ENCODE results near the gene PIGU. TPM values are rescaled to one million over a fixed set of nuclear protein-coding genes. Genes with fewer than 3 reads are reported as not detected.

Gene PIGU
- total RNA-seq, 1 donor from 2014 or later: 7.8 TPM

DNA sequence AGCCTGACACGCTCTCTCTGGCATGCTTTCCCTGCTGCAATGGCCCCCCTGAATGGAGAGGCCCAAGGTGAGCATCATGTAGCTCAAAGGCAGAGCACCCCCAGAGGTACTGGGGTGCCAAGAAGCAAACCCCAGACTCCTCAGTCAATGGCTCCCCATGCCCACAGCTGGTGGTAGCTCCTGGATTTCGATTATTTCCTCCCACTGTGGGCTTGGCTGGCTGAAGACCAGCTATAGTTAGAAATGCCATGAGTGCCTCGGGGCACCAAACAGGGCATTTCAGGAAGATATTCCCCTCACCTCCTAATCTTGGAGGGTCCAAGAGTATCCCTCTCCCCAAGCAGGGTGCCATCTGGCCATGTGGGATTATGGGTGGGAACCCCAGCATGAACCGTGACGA, 101.6 kb downstream of the PIGU start:
- DNase-seq: no peak

DNA sequence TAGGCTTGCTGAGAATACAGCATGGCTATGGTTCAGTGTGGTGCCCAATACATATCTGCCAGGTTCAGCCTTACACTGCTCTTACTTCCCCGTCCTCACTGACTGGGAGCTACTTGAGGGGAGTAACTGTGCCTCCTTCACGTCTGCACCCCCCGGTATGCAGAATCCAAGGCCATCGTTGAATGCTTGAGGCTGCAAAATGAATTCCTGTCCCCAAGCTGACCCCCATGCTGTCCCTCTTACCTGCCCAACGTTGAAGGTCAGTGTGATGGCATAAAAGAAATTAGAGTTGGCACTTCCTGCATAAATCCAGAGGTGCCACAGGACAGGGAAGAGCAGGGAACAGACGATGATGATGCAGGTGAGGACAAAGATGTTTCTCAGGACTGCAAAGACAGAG, 102.0 kb downstream of the PIGU start:
- no peak for DNase-seq

DNA sequence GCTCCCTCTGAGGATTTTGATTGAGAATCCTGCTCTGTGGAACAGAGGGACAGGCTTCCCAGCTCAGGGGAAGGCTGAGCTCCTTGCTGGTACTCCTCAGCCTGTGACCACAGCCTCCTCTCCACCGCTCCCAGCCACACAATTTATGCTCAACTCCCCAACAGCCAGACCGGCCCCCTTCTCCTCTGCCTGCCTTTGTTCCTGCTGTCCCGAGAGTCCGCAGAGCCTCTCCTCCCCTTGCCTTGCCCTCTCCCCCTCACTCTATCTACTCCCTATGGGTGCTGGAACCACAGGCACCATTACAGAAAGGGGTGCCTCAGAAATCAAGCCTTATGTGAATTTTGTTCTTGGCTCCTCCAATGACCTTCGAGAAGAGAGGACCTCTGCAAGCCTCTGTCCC, 102.5 kb downstream of the PIGU start:
- DNase-seq: no peak

DNA sequence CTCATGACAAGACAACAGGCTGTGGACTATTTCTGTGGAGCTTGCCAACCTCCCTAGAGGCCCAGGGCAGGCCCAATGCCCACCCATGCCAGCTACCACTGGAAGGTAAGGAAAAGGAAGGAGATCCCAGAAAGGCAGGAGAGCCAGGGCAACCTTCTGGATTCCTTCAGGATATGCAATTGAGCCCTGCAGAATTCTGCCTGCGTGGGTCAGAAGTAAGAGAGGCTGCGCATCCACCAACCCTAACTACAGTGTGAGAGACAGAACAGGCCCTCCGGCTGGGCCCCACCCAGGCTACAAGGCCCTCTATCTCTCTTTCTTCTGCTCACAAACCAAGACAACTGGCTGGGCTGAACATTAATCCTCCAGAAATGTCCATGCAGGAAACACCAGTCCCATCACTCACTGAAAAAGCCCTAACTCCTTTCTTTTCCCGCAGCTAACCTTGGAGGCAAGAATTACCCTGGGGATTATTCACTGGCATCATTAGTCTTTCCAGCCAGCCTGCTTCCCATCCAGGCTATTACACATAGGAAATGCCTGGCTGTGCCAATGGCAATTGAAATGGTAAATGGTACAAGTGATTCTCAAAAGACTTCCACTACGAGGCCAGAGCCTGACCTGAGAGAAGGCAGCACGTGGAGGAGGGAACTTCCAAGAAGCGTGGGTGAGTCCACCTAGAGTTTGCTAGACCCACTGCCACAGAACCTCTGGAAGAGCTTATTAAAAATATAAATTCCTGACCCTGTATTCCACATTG, 103.2 kb downstream of the PIGU start:
- peak; percentile 41 for DNase-seq

DNA sequence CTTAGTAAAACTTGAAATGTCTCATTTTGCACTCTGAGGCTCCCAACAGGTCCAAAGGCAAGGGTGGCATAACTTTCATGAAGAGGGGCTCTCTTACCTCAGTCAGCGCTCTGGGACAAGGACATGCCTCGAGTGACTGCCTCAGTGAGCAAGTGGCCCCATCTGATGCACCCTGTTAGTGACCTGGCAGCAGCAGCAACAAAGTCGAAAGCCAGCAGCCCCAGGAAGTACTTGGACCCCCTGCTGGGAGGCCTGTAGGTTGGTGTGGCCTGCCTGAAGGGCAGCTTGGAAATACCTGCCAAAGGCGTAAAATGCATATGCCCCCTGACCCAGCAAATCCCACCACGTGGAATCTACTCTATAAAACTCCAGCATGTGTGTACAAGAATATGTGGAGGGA, 105.1 kb downstream of the PIGU start:
- DNase-seq: no peak

DNA sequence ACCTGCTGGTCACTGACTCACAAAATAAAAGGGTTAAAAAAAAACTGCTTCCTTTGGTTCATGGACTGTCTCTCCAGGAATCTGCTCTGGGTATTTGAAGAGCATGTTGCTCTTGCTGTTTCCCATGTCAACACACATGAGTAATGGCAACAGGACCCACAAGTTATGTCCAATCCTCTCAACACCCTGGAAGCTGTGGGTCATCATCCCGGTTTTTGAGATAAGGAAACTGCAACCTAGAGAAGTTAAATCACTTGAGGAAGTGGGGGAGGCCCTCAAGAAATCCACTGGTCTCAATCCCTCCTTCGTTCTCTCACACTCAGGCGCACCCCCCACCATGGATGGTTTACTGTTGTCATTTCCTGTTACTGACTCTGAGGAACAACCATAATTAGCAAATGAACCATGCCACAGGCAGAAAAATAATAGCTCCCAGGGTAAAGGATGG, 106.0 kb downstream of the PIGU start:
- DNase-seq: peak; percentile 78

DNA sequence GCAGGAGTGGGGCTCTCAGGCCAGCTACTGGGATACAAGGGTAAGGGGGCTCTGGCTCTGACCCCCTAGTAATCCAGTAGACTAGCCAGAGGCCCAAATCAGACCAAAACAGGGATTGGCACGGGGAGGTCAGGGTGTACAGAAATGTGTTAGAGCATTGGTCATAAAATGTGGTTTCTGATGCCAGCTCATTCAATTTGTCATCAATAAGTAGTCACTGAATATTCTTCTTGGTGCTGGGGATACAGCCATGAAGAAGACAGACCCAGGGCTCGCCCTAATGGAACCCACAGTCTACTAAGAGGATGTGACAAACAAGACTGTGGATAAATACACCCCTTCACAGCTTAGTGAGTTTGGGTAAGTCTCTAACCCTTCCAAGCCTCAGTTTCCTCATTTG, 107.3 kb downstream of the PIGU start:
- no peak for DNase-seq

DNA sequence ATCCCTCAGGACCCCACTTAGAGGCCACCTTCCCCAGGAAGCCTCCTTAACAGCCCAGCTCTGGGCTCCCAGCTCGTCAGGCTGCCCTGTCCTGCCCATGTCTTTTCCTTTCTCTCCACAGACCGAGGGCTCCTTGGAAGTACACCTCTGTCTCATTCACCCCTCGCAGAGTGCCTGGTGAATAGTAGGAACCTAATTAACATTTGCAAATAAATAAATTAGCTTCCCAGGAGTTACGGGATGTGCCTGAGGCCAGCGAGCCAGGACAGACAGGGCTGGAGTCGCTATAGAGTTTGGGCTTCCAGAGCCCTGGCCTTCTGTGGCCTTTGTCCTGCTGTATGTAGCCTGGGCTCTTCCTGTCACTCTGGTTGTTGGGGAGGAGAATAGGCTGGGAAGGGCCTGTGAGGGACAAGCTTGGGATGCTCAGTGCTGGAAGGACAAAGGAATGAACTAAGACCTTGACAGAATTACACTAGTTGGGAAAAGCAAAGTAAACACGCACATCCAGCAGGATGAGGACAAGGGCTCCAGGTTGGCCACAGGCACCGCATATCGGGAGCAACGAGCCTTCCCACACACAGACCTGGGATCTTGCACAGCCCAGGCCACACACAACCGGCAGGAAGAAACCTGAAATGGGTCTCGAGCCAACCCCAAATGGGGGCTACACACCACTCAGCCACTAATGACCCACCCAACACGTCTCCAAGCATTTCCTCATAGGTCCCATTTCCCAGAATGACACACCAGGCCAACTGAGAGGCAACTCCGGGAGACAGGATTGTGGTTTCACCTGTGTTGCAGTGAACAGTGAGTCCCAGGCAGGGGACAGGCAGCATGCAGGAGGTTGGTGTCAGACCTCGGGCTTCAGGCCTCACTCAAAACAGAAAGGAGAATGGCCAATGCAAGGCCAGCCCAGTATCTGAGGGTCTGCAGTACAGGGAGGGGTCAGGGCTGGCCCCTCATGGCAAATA, 108.7 kb downstream of the PIGU start:
- DNase-seq: no peak

DNA sequence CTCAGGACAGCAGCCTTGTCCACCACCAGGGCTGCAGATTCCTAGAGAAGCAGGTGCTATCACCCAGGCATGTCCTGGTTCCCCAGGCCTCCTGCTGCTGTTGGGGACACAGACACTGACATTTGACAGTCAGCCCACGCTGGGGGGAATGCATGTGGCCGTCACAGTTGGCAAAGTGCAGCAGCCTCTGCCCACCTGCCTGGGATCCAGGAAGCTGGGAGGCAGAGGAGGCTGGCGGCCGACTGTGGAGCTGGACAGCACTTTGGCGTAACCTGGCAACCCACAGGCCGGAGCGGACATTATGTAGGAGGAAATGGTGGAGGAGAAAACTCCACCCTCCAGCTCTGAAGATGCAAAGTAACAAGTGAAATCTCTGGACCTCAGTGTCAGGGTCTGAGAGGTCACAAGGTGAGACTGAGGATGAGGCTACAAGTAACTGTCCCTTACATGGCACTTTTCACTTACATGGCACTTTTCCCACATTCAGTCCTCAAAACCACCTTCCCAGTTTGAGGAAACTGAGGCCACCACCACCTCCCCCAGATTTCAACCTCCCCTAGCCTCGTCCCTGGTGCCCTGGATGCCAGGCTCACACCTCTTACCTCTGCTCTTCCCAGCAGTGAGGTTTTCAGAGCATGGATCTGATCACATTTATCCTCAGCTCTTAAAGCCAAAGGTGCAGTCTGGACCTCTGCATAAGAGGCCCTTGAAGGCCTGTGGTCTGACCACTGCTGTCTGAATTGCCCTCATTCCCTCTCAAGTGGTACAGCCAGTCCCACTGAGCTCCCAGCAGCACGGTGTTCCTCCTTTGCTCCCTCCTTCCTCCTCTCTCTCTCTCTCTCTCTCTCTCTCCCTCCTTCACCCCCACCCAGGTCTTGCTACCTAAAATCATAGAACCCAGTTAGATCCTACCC, 109.7 kb downstream of the PIGU start:
- no peak for DNase-seq

DNA sequence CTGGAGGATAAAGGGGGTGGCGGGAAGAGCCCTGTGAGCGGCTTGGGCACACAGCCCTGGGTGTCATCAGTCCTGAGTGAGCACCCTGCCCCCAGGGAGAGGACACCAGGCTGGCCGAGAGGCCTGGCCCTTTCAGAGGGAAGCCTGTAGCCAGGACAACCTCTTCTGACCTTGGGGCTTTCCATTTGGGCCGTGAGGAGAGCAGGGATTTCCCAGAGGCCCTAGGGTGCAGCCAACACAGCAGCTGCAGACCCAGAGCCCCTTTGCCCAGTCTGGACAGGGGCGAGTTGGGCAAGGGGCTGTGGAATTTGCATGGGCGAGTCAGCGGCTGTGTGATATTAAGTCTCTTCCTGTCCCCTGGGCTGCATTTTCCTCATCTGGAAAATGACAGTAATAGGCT, 112.1 kb downstream of the PIGU start:
- no peak for DNase-seq

DNA sequence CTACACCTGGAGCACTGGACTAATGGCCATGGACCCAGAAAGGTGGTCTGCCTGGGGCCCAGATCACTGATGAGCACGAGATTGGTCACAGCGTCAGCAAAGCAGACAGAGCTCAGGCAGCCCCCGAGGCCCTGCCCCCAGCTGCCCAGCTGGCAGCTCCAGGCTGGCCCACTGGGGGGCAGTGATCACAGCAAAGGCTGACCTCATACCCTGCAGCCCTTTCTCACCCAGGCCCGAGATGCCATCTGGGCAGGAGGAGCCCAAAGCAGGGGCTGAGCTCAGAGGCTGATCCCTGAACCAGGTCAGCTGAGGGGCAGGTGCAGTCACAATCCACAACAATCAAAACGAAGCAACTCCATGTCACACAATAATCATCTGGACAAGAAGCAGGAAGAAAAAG, 114.3 kb downstream of the PIGU start:
- peak; percentile 73 for DNase-seq

DNA sequence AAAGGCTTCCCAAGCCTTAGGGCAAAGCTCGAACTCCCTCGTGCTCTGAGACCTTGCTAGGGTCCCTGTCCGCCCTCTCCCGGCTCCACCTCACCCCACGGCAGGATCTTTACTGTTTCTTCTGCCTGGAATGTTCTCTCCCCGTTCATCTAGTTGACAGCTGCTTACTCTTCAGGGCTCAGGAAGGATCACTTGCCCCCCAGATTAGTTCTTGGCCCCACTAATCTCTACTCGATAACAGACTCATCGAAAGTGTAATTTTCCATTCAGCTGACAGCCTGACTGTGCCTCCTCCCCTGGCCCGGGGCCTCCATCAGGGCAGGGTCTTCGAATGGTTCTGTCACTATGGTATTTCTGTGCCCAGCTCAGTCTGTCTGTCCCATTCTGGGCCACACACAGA, 115.2 kb downstream of the PIGU start:
- no peak for DNase-seq

DNA sequence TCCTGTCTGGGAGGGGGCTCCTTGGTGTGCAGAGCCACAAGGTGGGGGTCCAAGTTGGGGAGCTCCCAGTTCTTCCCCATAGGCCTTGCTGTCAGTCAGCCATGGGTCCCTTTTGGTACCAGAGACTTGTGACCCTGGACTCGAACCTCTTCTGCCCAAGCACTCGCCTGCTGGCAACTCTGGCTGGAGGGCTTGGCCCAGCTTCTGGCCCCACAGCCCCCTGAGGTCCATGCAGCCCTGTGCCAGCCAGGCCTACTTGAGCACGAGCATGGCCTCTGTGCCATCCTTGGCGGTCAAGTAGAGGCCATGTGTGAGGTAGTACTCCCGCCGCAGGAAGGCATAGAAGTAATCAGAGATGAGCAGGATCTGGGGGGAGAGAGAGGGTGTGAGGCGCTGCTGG, 116.3 kb downstream of the PIGU start:
- DNase-seq: no peak

DNA sequence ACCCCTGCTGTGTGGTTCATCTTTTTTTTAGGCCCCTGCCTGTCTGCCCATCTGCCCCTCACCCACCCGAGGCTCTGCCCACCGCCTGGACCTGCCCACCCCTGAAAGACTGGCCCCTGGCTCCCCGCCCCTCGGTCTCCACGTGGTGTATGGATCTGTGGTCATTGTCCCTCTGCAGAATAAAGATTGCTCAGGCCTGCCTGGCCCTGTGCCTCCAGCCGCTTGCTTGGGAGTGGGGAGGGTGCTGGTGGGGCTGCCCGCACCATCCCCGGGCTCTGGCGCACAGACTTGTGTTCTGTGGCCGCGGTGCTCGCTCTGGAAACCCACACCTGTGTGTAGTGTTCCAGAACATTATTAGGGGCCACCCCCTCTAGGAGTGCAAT, 116.8 kb downstream of the PIGU start:
- DNase-seq: no peak

DNA sequence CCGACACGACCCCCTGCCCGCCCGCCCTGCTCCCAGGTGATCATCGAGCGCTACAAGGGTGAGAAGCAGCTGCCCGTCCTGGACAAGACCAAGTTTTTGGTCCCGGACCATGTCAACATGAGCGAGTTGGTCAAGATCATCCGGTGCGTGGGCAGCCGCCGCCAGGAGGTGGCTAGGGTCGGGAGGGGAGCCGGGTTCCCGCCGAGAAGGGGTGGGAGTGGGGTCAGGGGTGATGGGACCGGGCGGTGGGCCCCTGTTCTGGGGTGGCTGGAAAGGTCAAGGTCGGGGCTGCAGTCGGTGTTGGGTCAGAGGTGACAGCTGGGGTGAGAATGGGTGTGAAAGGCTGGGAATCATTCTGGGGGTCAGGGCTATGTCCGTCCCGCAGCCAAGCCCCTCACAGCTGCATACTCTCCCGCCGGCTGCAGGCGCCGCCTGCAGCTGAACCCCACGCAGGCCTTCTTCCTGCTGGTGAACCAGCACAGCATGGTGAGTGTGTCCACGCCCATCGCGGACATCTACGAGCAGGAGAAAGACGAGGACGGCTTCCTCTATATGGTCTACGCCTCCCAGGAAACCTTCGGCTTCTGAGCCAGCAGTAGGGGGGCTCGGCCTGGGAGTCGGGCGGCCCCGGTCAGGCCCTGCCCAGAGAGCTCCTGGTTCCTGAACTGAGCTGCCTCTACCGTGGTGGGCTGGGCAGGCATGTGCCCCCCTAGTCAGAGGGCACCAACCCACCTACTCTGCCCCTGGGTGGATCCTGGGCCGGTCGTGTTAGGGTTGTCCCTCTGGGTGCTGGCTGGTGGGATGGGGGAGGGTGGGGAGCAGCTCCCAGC, 117.4 kb downstream of the PIGU start:
- DNase-seq: peak; percentile 31

DNA sequence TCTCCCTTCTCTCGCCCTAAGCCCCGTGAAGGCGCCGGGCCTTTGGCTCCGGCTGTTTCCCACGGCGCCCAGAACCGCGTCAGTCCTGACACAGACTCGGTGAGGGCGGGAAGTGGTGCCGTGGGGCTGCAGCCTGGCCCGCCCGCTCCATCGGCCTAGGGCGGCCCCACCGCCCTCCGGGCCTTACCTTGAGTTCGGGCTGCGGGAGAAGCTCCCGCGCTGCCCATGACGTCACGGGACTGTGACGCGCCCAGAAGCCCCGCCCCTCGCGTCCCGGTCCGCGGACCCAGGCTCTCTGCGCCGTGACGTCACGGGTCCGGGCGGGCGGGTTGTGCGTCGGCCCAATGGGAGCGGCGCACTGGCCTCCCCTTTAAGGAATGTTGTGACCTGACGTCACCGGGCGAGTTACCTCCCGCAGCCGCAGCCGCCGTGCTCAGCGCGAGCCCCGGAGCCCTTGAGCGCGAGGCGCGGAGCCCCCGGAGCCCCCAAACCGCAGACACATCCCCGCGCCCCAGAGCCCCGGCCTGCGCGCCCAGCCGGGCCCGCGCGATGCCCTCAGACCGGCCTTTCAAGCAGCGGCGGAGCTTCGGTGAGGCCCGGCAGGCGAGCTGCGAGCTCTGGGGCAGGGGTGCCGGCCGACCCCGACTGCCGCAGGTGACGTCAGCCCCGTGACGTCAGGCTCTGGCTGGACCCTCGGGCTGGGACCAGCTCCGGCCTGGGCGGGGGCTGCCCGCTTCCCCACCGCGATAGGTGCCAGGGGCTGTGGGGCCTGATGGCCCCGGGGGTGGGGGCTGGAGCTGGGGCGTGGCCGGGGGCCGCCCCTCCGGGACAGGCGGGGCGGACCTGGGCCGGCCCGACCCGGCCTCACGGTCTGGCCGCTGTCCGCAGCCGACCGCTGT, 118.3 kb downstream of the PIGU start, which contains the start of gene MAP1LC3A:
Gene MAP1LC3A, plus strand, starts transcription at position 399 of the 899 bp plus-strand sequence. Its CDS starts 151 bp downstream, at position 550.
- DNase-seq: peak; percentile 97

DNA sequence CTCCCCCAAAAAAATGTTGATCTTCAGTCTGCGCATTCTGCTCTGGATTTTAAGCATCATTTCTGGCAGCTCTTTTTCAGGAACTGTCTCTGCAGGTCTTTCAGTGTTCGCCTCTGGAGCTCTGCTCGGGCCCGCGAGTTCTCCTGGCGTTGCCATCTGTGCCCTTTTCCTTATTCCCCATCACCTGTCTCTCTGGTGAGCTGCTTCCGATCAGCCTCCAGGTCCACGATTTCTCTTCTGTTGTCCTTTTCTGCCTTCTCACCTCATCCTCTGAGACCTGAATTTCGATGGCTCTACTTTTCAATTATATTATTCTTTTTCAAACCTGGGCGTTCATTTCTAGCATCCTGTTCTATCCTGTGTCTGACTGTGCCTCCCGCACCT, 119.0 kb downstream of the PIGU start:
- no peak for DNase-seq

DNA sequence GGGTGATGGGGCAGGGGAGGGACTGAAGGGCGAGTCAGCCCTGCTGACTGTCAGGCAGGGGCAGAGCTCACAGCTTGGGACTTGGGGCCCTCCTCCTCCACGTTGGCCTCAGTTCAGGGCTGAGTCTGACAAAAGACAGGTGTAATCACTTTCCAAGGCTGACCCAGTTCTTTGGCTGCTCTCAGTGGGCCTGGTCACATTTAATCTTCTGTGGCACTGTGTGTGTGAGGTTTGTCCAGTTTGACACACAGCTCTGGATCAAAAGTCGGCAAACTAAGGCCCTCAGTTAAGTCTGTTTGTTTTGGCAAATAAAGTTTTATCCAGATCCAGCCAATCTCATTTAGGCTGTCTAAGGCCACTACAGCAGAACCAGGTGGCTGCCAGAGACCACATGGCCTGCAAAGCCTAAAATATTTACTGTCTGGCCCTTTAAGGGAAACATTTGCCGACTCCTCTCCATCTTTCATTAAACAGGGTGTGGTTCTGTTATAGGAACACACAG, 123.5 kb downstream of the PIGU start:
- no peak for DNase-seq

DNA sequence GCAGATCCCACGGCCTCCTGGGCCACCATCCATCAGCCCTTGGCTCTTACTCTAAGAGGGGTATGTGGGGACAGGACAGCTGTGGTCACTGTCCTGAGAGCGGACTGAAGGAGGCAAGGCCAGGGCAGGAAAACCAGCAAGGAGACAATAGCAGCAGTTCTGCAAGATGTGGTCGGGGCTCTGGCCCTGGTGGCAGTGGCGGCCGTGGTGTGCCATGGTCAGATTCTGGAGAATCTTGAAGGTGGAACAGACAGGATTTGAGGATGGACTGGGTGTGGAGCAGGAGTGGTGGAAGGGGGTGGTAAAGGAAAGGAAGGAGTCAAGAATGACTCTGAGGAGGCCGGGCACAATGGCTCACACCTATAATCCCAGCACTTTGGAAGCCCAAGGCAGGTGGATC, 124.3 kb downstream of the PIGU start:
- no peak for DNase-seq

DNA sequence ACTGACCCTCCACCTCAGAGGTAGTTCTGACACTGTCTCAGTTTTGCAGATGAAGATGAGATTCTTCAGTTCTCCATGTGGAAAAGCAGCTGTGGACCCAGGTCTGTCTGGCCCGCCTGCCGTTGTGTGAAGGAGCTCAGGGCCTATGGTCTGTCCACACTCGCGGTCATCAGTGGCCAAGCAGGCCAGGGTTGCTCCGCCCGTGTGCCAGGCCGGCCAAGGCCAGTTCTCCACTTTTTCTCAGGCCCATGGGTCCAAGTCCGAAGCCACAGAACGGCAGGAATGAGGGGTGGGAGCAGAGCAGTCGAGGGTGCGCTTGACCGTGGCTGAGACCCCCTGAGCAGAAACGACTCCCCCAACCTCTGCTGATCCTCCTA, 127.0 kb downstream of the PIGU start:
- DNase-seq: no peak
